ENCODE data around the gene AGFG2. TPM values are rescaled to one million over a fixed set of nuclear protein-coding genes. Genes with fewer than 3 reads are reported as not detected.
"Not testable (repeated sequence)": the region's sequence is repeated elsewhere in the genome, so short reads cannot be mapped to it uniquely, and the experiment has no call there.

Gene AGFG2
- total and polyA plus RNA-seq, 4 donors, result 6.4 to 29.2 (median 21.5) TPM

- intact Hi-C loops (cut with DNase I), result no loop called here
- peaks cover 16 to 17% of the 10 kb centered on the region in 2 donors for H3K4me1 ChIP-seq (ENCODE audit: control insufficient read depth in 1 of 2, insufficient read depth in 2 of 2, low read length in 2 of 2)
- DNase-seq (peak in 1 of 2 donors; percentile 74), ATAC-seq (ENCODE audit: low FRiP score) (peak; percentile 93)
- no peaks in the 10 kb centered on the region for H3K9me3 ChIP-seq (ENCODE audit: control insufficient read depth, low read length)
- H3K4me3 ChIP-seq (ENCODE audit: low read length in 2 of 2), result no peak overlapping the region
- peak overlapping the region; percentile 92 to 100 for H3K27ac ChIP-seq (ENCODE audit: low read depth in 1 of 2, low read length in 2 of 2)
- H3K36me3 ChIP-seq (ENCODE audit: control insufficient read depth in 1 of 2, insufficient read depth in 2 of 2, low read length in 1 of 2), result no peaks in the 10 kb centered on the region
- 5 to 8% methylated on average over 3 of the region's 3 CpGs for WGBS, 2 donors
- no peaks in the 10 kb centered on the region for H3K27me3 ChIP-seq (ENCODE audit: control insufficient read depth in 1 of 2, insufficient read depth in 2 of 2, low read length in 1 of 2)
These were observed 6.5 kb downstream of the AGFG2 start for GRCh38 chr7:100545360-100546128.

- intact Hi-C loops (cut with DNase I), result no loop called here
- Histone ChIP-seq H3K27ac (ENCODE audit: low read depth in 1 of 2, low read length in 2 of 2) (peak overlapping the region; percentile 96 to 100), H3K4me3 (ENCODE audit: low read length in 2 of 2) (no peak overlapping the region), H3K36me3 (ENCODE audit: control insufficient read depth in 1 of 2, insufficient read depth in 2 of 2, low read length in 1 of 2) (no peaks in the 10 kb centered on the region), H3K27me3 (ENCODE audit: control insufficient read depth in 1 of 2, insufficient read depth in 2 of 2, low read length in 1 of 2) (no peaks in the 10 kb centered on the region), H3K4me1 (ENCODE audit: control insufficient read depth in 1 of 2, insufficient read depth in 2 of 2, low read length in 2 of 2) (peaks cover 16 to 17% of the 10 kb centered on the region in 2 donors), H3K9me3 (ENCODE audit: control insufficient read depth, low read length) (no peaks in the 10 kb centered on the region)
- DNase-seq (no peak), ATAC-seq (ENCODE audit: low FRiP score) (peak; percentile 12)
- 40 to 42% methylated on average over 10 of the region's 10 CpGs for WGBS, 2 donors
These were observed 7.3 kb downstream of the AGFG2 start for GRCh38 chr7:100546129-100546925.

DNA sequence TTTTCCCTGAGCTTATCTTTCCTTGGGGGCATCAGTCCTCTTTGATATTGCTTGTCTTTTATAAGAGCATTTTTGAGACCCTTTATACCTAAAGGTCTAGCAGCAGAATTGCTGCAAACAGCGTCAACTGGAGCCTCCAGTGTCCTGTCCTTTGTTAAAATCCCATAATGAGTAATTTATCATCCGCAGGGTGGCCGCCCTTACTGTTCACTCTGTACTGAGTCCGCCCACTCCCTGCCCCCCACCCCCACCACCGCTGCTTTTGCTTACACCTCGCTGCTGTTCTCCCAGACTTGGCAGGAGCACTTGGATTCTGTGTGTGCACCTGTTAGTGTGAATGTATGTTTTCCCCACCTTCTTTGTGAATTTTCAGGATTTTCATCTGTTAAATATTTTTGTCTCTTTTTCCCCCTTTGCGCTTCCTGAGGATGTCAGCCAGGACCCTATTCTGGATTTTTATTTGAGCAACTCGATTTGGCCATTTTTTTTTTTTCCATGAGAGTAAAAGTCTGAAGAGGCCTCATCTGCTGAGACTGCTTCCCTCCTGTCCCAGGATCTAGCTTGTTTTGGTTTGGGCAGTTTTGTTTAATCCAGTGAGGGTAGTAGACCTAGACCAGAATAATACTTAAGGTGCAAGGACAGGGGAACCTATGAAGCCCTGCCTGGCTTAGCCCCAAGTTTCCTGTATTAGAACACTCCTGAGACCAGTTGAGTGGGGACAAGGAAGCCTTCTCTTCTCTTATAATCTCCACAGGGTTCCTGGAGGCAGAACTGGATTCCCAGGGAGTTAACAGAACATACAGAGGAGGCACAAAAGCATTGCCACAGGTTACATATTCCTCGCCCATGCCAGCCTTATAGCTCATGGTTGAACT is 8.2 kb downstream of the AGFG2 start:
- H3K27me3 ChIP-seq (ENCODE audit: control insufficient read depth in 1 of 2, insufficient read depth in 2 of 2, low read length in 1 of 2), result no peaks in the 10 kb centered on the region
- peak overlapping the region; percentile 96 to 100 for H3K27ac ChIP-seq (ENCODE audit: low read depth in 1 of 2, low read length in 2 of 2)
- no peak for ATAC-seq (ENCODE audit: low FRiP score)
- H3K4me1 ChIP-seq (ENCODE audit: control insufficient read depth in 1 of 2, insufficient read depth in 2 of 2, low read length in 2 of 2), result peaks cover 16 to 17% of the 10 kb centered on the region in 2 donors
- H3K4me3 ChIP-seq (ENCODE audit: low read length in 2 of 2), result no peak overlapping the region
- no peak for DNase-seq
- no peaks in the 10 kb centered on the region for H3K9me3 ChIP-seq (ENCODE audit: control insufficient read depth, low read length)
- intact Hi-C loops (cut with DNase I), result no loop called here
- WGBS, 2 donors, result 68% methylated on average over 9 of the region's 9 CpGs
- no peaks in the 10 kb centered on the region for H3K36me3 ChIP-seq (ENCODE audit: control insufficient read depth in 1 of 2, insufficient read depth in 2 of 2, low read length in 1 of 2)

- Histone ChIP-seq H3K4me1 (ENCODE audit: control insufficient read depth in 1 of 2, insufficient read depth in 2 of 2, low read length in 2 of 2) (peaks cover 16 to 17% of the 10 kb centered on the region in 2 donors), H3K9me3 (ENCODE audit: control insufficient read depth, low read length) (no peaks in the 10 kb centered on the region), H3K27ac (ENCODE audit: low read depth in 1 of 2, low read length in 2 of 2) (peak overlapping the region; percentile 96 to 100), H3K36me3 (ENCODE audit: control insufficient read depth in 1 of 2, insufficient read depth in 2 of 2, low read length in 1 of 2) (peaks cover 0 to 3% of the 10 kb centered on the region in 2 donors), H3K27me3 (ENCODE audit: control insufficient read depth in 1 of 2, insufficient read depth in 2 of 2, low read length in 1 of 2) (no peaks in the 10 kb centered on the region), H3K4me3 (ENCODE audit: low read length in 2 of 2) (no peak overlapping the region)
- WGBS, 2 donors, result 36 to 43% methylated on average over 2 of the region's 2 CpGs
- DNase-seq, result no peak
- intact Hi-C loops (cut with DNase I), result no loop called here
- ATAC-seq (ENCODE audit: low FRiP score), result no peak
These were observed 8.9 kb downstream of the AGFG2 start for GRCh38 chr7:100547872-100548271.

DNA sequence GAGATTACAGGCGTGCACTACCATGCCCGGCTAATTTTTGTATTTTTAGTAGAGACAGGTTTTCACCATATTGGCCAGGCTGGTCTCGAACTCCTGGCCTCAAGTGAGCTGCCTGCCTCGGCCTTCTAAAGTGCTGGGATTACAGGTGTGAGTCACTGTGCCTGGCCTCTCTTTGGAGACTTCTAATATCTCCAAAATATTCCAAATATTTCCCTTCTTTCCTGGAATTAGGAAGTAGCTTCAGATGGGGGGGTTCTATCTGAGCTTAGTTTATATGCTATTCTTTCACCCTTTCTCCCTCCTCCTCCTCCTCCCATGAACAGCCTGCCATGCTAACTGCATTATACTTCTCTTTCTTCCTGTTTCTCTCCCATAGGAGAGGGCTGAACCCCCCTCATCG is 9.4 kb downstream of the AGFG2 start:
- intact Hi-C loops (cut with DNase I); H3K9me3 ChIP-seq (ENCODE audit: control insufficient read depth, low read length); H3K4me3 ChIP-seq (ENCODE audit: low read length in 2 of 2); DNase-seq; H3K27me3 ChIP-seq (ENCODE audit: control insufficient read depth in 1 of 2, insufficient read depth in 2 of 2, low read length in 1 of 2); ATAC-seq (ENCODE audit: low FRiP score); H3K36me3 ChIP-seq (ENCODE audit: control insufficient read depth in 1 of 2, insufficient read depth in 2 of 2, low read length in 1 of 2): not testable (repeated sequence)
- peaks cover 16 to 17% of the 10 kb centered on the region in 2 donors for H3K4me1 ChIP-seq (ENCODE audit: control insufficient read depth in 1 of 2, insufficient read depth in 2 of 2, low read length in 2 of 2)
- 77 to 79% methylated on average over 5 of the region's 5 CpGs for WGBS, 2 donors
- H3K27ac ChIP-seq (ENCODE audit: low read depth in 1 of 2, low read length in 2 of 2), result peak overlapping the region; percentile 96 to 100

- intact Hi-C loops (cut with DNase I), result no loop called here
- H3K4me1 ChIP-seq (ENCODE audit: control insufficient read depth in 1 of 2, insufficient read depth in 2 of 2, low read length in 2 of 2), result no peaks in the 10 kb centered on the region
- H3K4me3 ChIP-seq (ENCODE audit: low read length in 2 of 2), result no peak overlapping the region
- H3K36me3 ChIP-seq (ENCODE audit: control insufficient read depth in 1 of 2, insufficient read depth in 2 of 2, low read length in 1 of 2), result peaks cover 0 to 6% of the 10 kb centered on the region in 2 donors
- ATAC-seq (ENCODE audit: low FRiP score) (no peak), DNase-seq (no peak)
- H3K27ac ChIP-seq (ENCODE audit: low read depth in 1 of 2, low read length in 2 of 2), result no peak overlapping the region
- H3K9me3 ChIP-seq (ENCODE audit: control insufficient read depth, low read length), result no peaks in the 10 kb centered on the region
- no peaks in the 10 kb centered on the region for H3K27me3 ChIP-seq (ENCODE audit: control insufficient read depth in 1 of 2, insufficient read depth in 2 of 2, low read length in 1 of 2)
- 94 to 98% methylated on average over 2 of the region's 2 CpGs for WGBS, 2 donors
These were observed 13.5 kb downstream of the AGFG2 start for GRCh38 chr7:100552532-100552931.

- Histone ChIP-seq H3K4me1 (ENCODE audit: control insufficient read depth in 1 of 2, insufficient read depth in 2 of 2, low read length in 2 of 2) (no peaks in the 10 kb centered on the region), H3K4me3 (ENCODE audit: low read length in 2 of 2) (no peak overlapping the region), H3K27ac (ENCODE audit: low read depth in 1 of 2, low read length in 2 of 2) (no peak overlapping the region), H3K9me3 (ENCODE audit: control insufficient read depth, low read length) (no peaks in the 10 kb centered on the region), H3K27me3 (ENCODE audit: control insufficient read depth in 1 of 2, insufficient read depth in 2 of 2, low read length in 1 of 2) (no peaks in the 10 kb centered on the region), H3K36me3 (ENCODE audit: control insufficient read depth in 1 of 2, insufficient read depth in 2 of 2, low read length in 1 of 2) (peaks cover 0 to 6% of the 10 kb centered on the region in 2 donors)
- no peak for ATAC-seq (ENCODE audit: low FRiP score)
- no peak for DNase-seq
- WGBS, 2 donors, result 90 to 98% methylated on average over 3 of the region's 3 CpGs
- intact Hi-C loops (cut with DNase I), result no loop called here
These were observed 14.0 kb downstream of the AGFG2 start for GRCh38 chr7:100553032-100553431.

GRCh38 chr7:100555701-100556100 is 16.7 kb downstream of the AGFG2 start:
- H3K27ac ChIP-seq (ENCODE audit: low read depth in 1 of 2, low read length in 2 of 2), result no peak overlapping the region
- H3K9me3 ChIP-seq (ENCODE audit: control insufficient read depth, low read length), result no peaks in the 10 kb centered on the region
- ATAC-seq (ENCODE audit: low FRiP score) (no peak), DNase-seq (no peak)
- intact Hi-C loops (cut with DNase I), result no loop called here
- WGBS, 2 donors, result 83% methylated on average over 5 of the region's 5 CpGs
- no peaks in the 10 kb centered on the region for H3K27me3 ChIP-seq (ENCODE audit: control insufficient read depth in 1 of 2, insufficient read depth in 2 of 2, low read length in 1 of 2)
- H3K4me1 ChIP-seq (ENCODE audit: control insufficient read depth in 1 of 2, insufficient read depth in 2 of 2, low read length in 2 of 2), result no peaks in the 10 kb centered on the region
- H3K4me3 ChIP-seq (ENCODE audit: low read length in 2 of 2), result no peak overlapping the region
- peaks cover 0 to 6% of the 10 kb centered on the region in 2 donors for H3K36me3 ChIP-seq (ENCODE audit: control insufficient read depth in 1 of 2, insufficient read depth in 2 of 2, low read length in 1 of 2)

Data from aorta (tissue), 5 donors.